CD14-positive monocyte (primary cell): ENCODE data around the gene DPH3. TPM values are rescaled to one million over a fixed set of nuclear protein-coding genes. Genes with fewer than 3 reads are reported as not detected.
A peak's percentile ranks its signal among the peaks of the same experiment; 100 is the strongest.

Experiments
- DNase-seq, 3 donors: peaks; one replicate each; pipeline ENCODE4 v3.0.0-alpha.2; 2011 to 2022
- H2AFZ ChIP-seq: 2 replicates; pipeline ENCODE4 v1.6.0; 2012; ENCODE audit warnings: mild to moderate bottlenecking, low read depth, low read length, inconsistent platforms; ENCODE audit not compliant: insufficient read depth, poor library complexity, severe bottlenecking
- H3K27ac ChIP-seq, 2 donors: 1 replicate in 1 of 2; 2 replicates in 1 of 2; pipeline ENCODE4 v1.5.1; 2012 to 2013; ENCODE audit warnings: low read length in 2 of 2, control low read depth in 1 of 2, inconsistent platforms in 1 of 2, low read depth in 1 of 2, mild to moderate bottlenecking in 1 of 2
- H3K27me3 ChIP-seq, 2 donors: one replicate each; pipeline versions ENCODE4 v1.6.0 to v1.6.1; 2011 to 2013; ENCODE audit warnings: low read length in 2 of 2; ENCODE audit not compliant: control insufficient read depth in 2 of 2, insufficient read depth in 2 of 2
- H3K36me3 ChIP-seq, 2 donors: replicated peaks in 1 of 2; 1 replicate in 1 of 2; 2 replicates in 1 of 2; pipeline versions ENCODE4 v1.5.1 to v1.6.1; 2012 to 2013; ENCODE audit warnings: low read length in 2 of 2, control low read depth in 1 of 2, inconsistent platforms in 1 of 2, mild to moderate bottlenecking in 1 of 2; ENCODE audit not compliant: insufficient read depth in 2 of 2, control insufficient read depth in 1 of 2
- H3K4me1 ChIP-seq, 2 donors: 1 replicate in 1 of 2; 2 replicates in 1 of 2; pipeline versions ENCODE4 v1.5.1 to v1.6.1; 2012 to 2013; ENCODE audit warnings: low read length in 2 of 2, control low read depth in 1 of 2, inconsistent platforms in 1 of 2, mild to moderate bottlenecking in 1 of 2, moderate library complexity in 1 of 2; ENCODE audit not compliant: insufficient read depth in 2 of 2, control insufficient read depth in 1 of 2
- H3K4me2 ChIP-seq: replicated peaks from 2 replicates; pipeline ENCODE3; 2012; ENCODE audit warnings: low read length, moderate library complexity, mild to moderate bottlenecking; ENCODE audit not compliant: poor library complexity, severe bottlenecking; ENCODE audit errors: extremely low read depth
- H3K4me3 ChIP-seq, 3 experiments: fragments of 200-600 bp in 1 of 3; sonication (generic) in 1 of 3; replicated peaks in 1 of 3; 1 replicate in 2 of 3; 2 replicates in 1 of 3; pipeline ENCODE4 v1.5.1; 2011 to 2013; ENCODE audit warnings: low read length in 3 of 3, mild to moderate bottlenecking in 3 of 3, control low read depth in 2 of 3, low read depth in 2 of 3, inconsistent platforms in 1 of 3, moderate library complexity in 1 of 3
- H3K79me2 ChIP-seq: 2 replicates; pipeline ENCODE4 v1.6.0; 2012; ENCODE audit warnings: mild to moderate bottlenecking, control low read depth, inconsistent platforms, low read length, moderate library complexity; ENCODE audit not compliant: insufficient read depth
- H3K9ac ChIP-seq: 2 replicates; pipeline ENCODE4 v1.6.0; 2017; ENCODE audit warnings: low read length, mild to moderate bottlenecking; ENCODE audit not compliant: insufficient read depth, poor library complexity, severe bottlenecking
- H3K9me3 ChIP-seq, 2 donors: replicated peaks in 1 of 2; 1 replicate in 1 of 2; 2 replicates in 1 of 2; pipeline versions ENCODE4 v1.5.1 to v1.6.1; 2012 to 2013; ENCODE audit warnings: low read length in 2 of 2, control low read depth in 1 of 2; ENCODE audit not compliant: control insufficient read depth in 1 of 2, insufficient read depth in 1 of 2
- H4K20me1 ChIP-seq: 2 replicates; pipeline ENCODE4 v1.6.0; 2012; ENCODE audit warnings: mild to moderate bottlenecking, low read length, control low read depth, moderate library complexity; ENCODE audit not compliant: insufficient read depth
- H3K27ac Mint-ChIP-seq, 7 donors: one replicate each; pipeline ENCODE4 v1.8.0; 2020; ENCODE audit warnings: mild to moderate bottlenecking in 7 of 7, mixed read lengths in 7 of 7, moderate library complexity in 6 of 7, inconsistent platforms in 2 of 7
- H3K27me3 Mint-ChIP-seq, 3 donors: one replicate each; pipeline ENCODE4 v1.8.0; 2021 to 2022; ENCODE audit warnings: low read depth in 3 of 3, mild to moderate bottlenecking in 3 of 3, mixed read lengths in 3 of 3, moderate library complexity in 3 of 3, inconsistent platforms in 1 of 3
- H3K36me3 Mint-ChIP-seq, 2 donors: one replicate each; pipeline ENCODE4 v1.8.0; 2020; ENCODE audit warnings: mixed read lengths in 2 of 2, inconsistent platforms in 1 of 2, mild to moderate bottlenecking in 1 of 2
- H3K4me1 Mint-ChIP-seq: one replicate; pipeline ENCODE4 v1.8.0; 2020; ENCODE audit warnings: mild to moderate bottlenecking, mixed read lengths
- H3K4me3 Mint-ChIP-seq, 2 donors: one replicate each; pipeline ENCODE4 v1.8.0; 2020; ENCODE audit warnings: mild to moderate bottlenecking in 2 of 2, mixed read lengths in 2 of 2, moderate library complexity in 1 of 2
- H3K9me3 Mint-ChIP-seq, 7 donors: one replicate each; pipeline ENCODE4 v1.8.0; 2020 to 2022; ENCODE audit warnings: mixed read lengths in 7 of 7, mild to moderate bottlenecking in 6 of 7, moderate library complexity in 6 of 7, inconsistent platforms in 2 of 7
- WGBS: methylation state at CpG from one replicate; pipeline ENCODE4 v1.1.5; 2013; ENCODE audit warnings: missing lambda C conversion rate; ENCODE audit not compliant: insufficient coverage; 5-methylcytosine and 5-hydroxymethylcytosine counted together
- intact Hi-C, 2 donors: fragments of 100-400 bp; cut with micrococcal nuclease; formaldehyde crosslinking; loops; one replicate each; pipeline versions ENCODE4 v1.15.0 to v1.15.1; 2023
- polyA plus RNA-seq, 3 donors: library from polyadenylated mRNA; depleted of rRNA in 1 of 3; unstranded in 2 of 3; stranded (reverse) in 1 of 3; fragments of 300-500 nt in 2 of 3; fragments of >200 nt in 1 of 3; fragmentation: Illumina TruSeq in 2 of 3; gene quantifications; 1 replicate in 2 of 3; 2 replicates in 1 of 3; pipeline ENCODE4 v1.2.3, GENCODE V29; 2012 to 2021
- TF ChIP-seq, protein P1 (sequence below): fragments of 200-600 bp; IDR thresholded peaks from one replicate; pipeline ENCODE4 v1.8.0; 2022; ENCODE audit warnings: antibody characterized with exemption, mild to moderate bottlenecking

The DPH3 gene
- polyA plus RNA-seq, 3 donors = 9.2 to 42.0 (median 33.7) TPM

DNA sequence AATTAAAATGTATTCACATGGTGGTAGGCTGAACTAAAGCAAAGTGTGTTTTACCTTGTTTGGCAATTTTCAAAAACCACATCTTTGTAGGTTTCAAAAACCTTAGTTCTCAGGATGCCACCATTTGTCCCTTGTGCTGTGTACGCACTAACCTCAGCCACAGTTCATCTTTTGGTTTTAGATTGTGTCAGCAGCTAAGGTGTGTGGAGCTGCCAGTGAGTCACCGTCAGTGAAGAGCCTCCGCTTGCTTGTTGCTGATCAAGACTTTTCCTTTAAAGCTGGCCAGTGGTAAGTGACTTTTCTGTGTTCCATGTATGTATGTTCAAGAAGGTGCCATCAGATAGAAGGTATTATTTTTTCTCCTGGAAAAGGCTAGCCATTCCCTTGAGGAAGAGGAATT, 21.4 kb upstream of the DPH3 start:
- Mint-ChIP-seq H3K27me3 (no peaks in the 10 kb centered on the region), H3K4me3 (no peak overlapping the region), H3K9me3 (no peaks in the 10 kb centered on the region), H3K27ac (peak overlapping the region in 5 of 7 donors; percentile 20 to 78 (median 62)), H3K4me1 (peaks cover 26% of the 10 kb centered on the region), H3K36me3 (peaks cover 40 to 50% of the 10 kb centered on the region in 2 donors)
- no peak for DNase-seq
- TF ChIP-seq, protein P1, sequence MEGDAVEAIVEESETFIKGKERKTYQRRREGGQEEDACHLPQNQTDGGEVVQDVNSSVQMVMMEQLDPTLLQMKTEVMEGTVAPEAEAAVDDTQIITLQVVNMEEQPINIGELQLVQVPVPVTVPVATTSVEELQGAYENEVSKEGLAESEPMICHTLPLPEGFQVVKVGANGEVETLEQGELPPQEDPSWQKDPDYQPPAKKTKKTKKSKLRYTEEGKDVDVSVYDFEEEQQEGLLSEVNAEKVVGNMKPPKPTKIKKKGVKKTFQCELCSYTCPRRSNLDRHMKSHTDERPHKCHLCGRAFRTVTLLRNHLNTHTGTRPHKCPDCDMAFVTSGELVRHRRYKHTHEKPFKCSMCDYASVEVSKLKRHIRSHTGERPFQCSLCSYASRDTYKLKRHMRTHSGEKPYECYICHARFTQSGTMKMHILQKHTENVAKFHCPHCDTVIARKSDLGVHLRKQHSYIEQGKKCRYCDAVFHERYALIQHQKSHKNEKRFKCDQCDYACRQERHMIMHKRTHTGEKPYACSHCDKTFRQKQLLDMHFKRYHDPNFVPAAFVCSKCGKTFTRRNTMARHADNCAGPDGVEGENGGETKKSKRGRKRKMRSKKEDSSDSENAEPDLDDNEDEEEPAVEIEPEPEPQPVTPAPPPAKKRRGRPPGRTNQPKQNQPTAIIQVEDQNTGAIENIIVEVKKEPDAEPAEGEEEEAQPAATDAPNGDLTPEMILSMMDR = no peak
- Histone ChIP-seq H3K4me1 (peaks cover 15 to 21% of the 10 kb centered on the region in 2 donors), H3K9ac (no peak overlapping the region), H3K27ac (peak overlapping the region; percentile 10 to 60), H3K9me3 (no peaks in the 10 kb centered on the region), H2AFZ (no peak overlapping the region), H3K4me3 (no peak overlapping the region), H3K79me2 (no peaks in the 10 kb centered on the region), H3K27me3 (no peaks in the 10 kb centered on the region), H3K4me2 (no peak overlapping the region), H3K36me3 (peaks cover 13 to 53% of the 10 kb centered on the region in 2 donors), H4K20me1 (no peaks in the 10 kb centered on the region)
- intact Hi-C loops = no loop called here
- WGBS = 81% methylated on average over 3 of the region's 3 CpGs

DNA sequence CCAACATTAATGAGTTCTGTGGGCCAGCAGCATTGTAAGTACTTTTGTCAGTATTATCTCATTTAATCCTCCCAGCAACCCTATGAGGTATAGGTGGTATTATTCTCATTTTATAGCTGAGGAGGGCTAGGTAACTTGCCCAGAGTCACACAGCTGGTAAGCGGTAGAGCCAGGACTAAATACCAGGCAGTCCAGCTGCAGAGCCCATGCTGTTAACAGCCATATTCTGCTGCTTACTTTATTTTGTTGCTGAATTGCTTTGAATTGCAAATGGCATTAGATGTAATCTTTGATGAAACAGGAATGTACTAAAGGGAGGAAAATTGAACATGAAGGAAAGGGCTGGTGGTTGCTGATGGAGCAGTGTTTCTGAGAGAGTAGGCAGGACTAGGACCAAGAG, 19.9 kb upstream of the DPH3 start:
- no peak overlapping the region for H3K27ac ChIP-seq
- no peak for DNase-seq
- peaks cover 17% of the 10 kb centered on the region for H3K4me1 Mint-ChIP-seq
- intact Hi-C loops = no loop called here
- no peaks in the 10 kb centered on the region for H3K9me3 ChIP-seq
- peaks cover 21 to 50% of the 10 kb centered on the region in 2 donors for H3K36me3 ChIP-seq
- TF ChIP-seq, protein P1 = no peak
- no peak overlapping the region for H2AFZ ChIP-seq
- no peaks in the 10 kb centered on the region for H3K9me3 Mint-ChIP-seq
- no peak overlapping the region for H3K4me2 ChIP-seq
- H3K4me3 ChIP-seq = no peak overlapping the region
- H3K27ac Mint-ChIP-seq = peak overlapping the region in 1 of 7 donors; percentile 54
- H3K79me2 ChIP-seq = no peaks in the 10 kb centered on the region
- peaks cover 6 to 13% of the 10 kb centered on the region in 2 donors for H3K4me1 ChIP-seq
- H3K9ac ChIP-seq = no peak overlapping the region
- peaks cover 40 to 47% of the 10 kb centered on the region in 2 donors for H3K36me3 Mint-ChIP-seq
- no peaks in the 10 kb centered on the region for H3K27me3 Mint-ChIP-seq
- no peak overlapping the region for H3K4me3 Mint-ChIP-seq
- H3K27me3 ChIP-seq = no peaks in the 10 kb centered on the region
- no peaks in the 10 kb centered on the region for H4K20me1 ChIP-seq
- 100% methylated on average over 1 of the region's 1 CpG for WGBS
